Activated naive CD4-positive, alpha-beta T cell treated with anti-CD3 and anti-CD28 coated beads, Interleukin-2, amount 50 U/mL, for 24 hours (primary cell): ENCODE results near the gene IAPP.

Experiments
- H3K27ac Mint-ChIP-seq: one replicate; pipeline ENCODE4 v1.8.0; 2021; ENCODE audit warnings: mild to moderate bottlenecking, mixed read lengths
- H3K27me3 Mint-ChIP-seq: one replicate; pipeline ENCODE4 v1.8.0; 2021; ENCODE audit warnings: mixed read lengths
- H3K36me3 Mint-ChIP-seq: one replicate; pipeline ENCODE4 v1.8.0; 2021; ENCODE audit warnings: mixed read lengths
- H3K4me1 Mint-ChIP-seq: one replicate; pipeline ENCODE4 v1.8.0; 2021; ENCODE audit warnings: mixed read lengths
- H3K4me3 Mint-ChIP-seq: one replicate; pipeline ENCODE4 v1.8.0; 2021; ENCODE audit warnings: mild to moderate bottlenecking, mixed read lengths
- H3K9me3 Mint-ChIP-seq: one replicate; pipeline ENCODE4 v1.8.0; 2021; ENCODE audit warnings: mixed read lengths

IAPP gene

DNA sequence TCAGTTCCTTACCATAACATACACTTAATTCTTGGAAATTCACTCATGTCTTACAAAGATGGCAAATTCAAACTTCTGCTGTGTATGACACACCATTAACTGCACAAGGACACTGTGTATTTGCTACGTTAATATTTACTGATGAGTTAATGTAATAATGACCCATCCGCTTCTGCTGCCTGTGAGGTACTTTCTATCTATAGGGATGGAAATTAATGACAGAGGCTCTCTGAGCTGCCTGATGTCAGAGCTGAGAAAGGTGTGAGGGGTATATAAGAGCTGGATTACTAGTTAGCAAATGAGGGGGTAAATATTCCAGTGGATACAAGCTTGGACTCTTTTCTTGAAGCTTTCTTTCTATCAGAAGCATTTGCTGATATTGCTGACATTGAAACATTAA lies at the start of gene IAPP:
IAPP (plus strand) TSS at position 301 of the 400 bp plus-strand sequence. CDS start 450 bp downstream, outside the sequence.
- Mint-ChIP-seq H3K4me3 (no peak within 1 kb of the TSS), H3K27me3 (peaks cover 13% of the 10 kb centered on the region), H3K27ac (no peak within 1 kb of the TSS), H3K4me1 (peaks cover 5% of the 10 kb centered on the region), H3K36me3 (no peaks in the 10 kb centered on the region), H3K9me3 (no peaks in the 10 kb centered on the region)

DNA sequence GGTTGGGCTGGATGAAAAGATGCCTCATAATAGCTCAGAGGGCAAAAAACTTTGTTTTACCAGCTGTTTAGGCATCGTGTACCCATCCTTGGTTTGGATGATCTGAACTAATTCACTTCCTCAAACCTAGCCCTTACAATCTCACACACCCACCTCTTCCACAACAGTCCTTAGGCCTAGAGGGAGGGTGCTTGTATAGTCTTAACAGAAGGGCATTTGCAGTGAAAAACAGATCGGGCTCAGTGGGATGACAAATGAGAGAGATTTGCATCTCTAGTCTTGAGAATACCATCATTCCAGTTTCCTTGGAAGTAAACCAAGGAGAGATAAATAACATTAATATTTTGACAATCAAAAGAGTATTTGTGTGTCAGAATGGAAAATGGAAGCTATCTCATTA lies 49.0 kb upstream of the IAPP start:
- Mint-ChIP-seq H3K27ac (no peak overlapping the region), H3K4me1 (no peaks in the 10 kb centered on the region), H3K4me3 (no peak overlapping the region), H3K27me3 (peaks cover 2% of the 10 kb centered on the region), H3K9me3 (peaks cover 7% of the 10 kb centered on the region), H3K36me3 (no peaks in the 10 kb centered on the region)

- no peaks in the 10 kb centered on the region for H3K36me3 Mint-ChIP-seq
- H3K9me3 Mint-ChIP-seq = peaks cover 7% of the 10 kb centered on the region
- H3K4me1 Mint-ChIP-seq = no peaks in the 10 kb centered on the region
- H3K27me3 Mint-ChIP-seq = peaks cover 2% of the 10 kb centered on the region
- H3K4me3 Mint-ChIP-seq = no peak overlapping the region
- H3K27ac Mint-ChIP-seq = no peak overlapping the region
Measured at GRCh38 chr12:21324551-21324950, 48.2 kb upstream of the IAPP start.

DNA sequence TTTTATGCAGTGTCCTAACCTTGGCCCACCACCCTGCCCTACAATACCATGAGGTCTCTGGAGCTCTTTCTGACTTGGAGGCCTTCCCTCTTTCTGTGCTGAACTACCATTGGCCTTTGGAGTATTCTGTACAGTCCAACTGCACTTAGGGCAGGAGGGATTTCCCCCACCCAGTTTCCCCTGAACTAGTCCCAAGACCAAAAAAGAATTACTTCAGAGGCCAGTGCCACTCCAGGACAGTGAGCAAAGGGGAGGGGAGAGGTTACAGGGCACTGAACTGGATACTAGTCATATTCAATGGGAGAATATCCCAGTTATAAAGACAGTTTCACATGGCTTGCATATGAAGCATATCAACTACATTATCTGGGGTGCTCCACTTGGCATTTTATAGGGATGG lies 44.1 kb upstream of the IAPP start:
- H3K4me3 Mint-ChIP-seq = no peak overlapping the region
- peaks cover 13% of the 10 kb centered on the region for H3K9me3 Mint-ChIP-seq

GRCh38 chr12:21330682-21331253 lies 41.9 kb upstream of the IAPP start:
- H3K9me3 Mint-ChIP-seq = peaks cover 13% of the 10 kb centered on the region
- H3K4me3 Mint-ChIP-seq = no peak overlapping the region
- no peak overlapping the region for H3K27ac Mint-ChIP-seq
- peaks cover 3% of the 10 kb centered on the region for H3K27me3 Mint-ChIP-seq
- H3K4me1 Mint-ChIP-seq = no peaks in the 10 kb centered on the region
- no peaks in the 10 kb centered on the region for H3K36me3 Mint-ChIP-seq

More for the DNA sequence above, 44.1 kb upstream of the IAPP start:
- H3K27me3 Mint-ChIP-seq = peaks cover 3% of the 10 kb centered on the region
- no peaks in the 10 kb centered on the region for H3K4me1 Mint-ChIP-seq
- H3K27ac Mint-ChIP-seq = no peak overlapping the region
- no peaks in the 10 kb centered on the region for H3K36me3 Mint-ChIP-seq

- H3K4me3 Mint-ChIP-seq = no peak within 1 kb of the TSS
- peaks cover 5% of the 10 kb centered on the region for H3K9me3 Mint-ChIP-seq
- H3K27ac Mint-ChIP-seq = no peak within 1 kb of the TSS
- no peaks in the 10 kb centered on the region for H3K4me1 Mint-ChIP-seq
- H3K27me3 Mint-ChIP-seq = peaks cover 2% of the 10 kb centered on the region
- no peaks in the 10 kb centered on the region for H3K36me3 Mint-ChIP-seq
Measured at GRCh38 chr12:21334771-21335325, 37.9 kb upstream of the IAPP start, which contains the start of gene SLCO1A2. Gene SLCO1A2 (minus strand): TSS chr12:21334917. CDS start chr12:21334647, 270 bp downstream.

GRCh38 chr12:21336656-21337055 lies 36.0 kb upstream of the IAPP start:
- no peaks in the 10 kb centered on the region for H3K4me1 Mint-ChIP-seq
- no peaks in the 10 kb centered on the region for H3K36me3 Mint-ChIP-seq
- no peak overlapping the region for H3K27ac Mint-ChIP-seq
- peaks cover 4% of the 10 kb centered on the region for H3K27me3 Mint-ChIP-seq
- H3K9me3 Mint-ChIP-seq = no peaks in the 10 kb centered on the region
- H3K4me3 Mint-ChIP-seq = no peak overlapping the region

GRCh38 chr12:21337453-21337852 lies 35.2 kb upstream of the IAPP start:
- Mint-ChIP-seq H3K36me3 (no peaks in the 10 kb centered on the region), H3K27ac (no peak overlapping the region), H3K9me3 (no peaks in the 10 kb centered on the region), H3K27me3 (peaks cover 5% of the 10 kb centered on the region), H3K4me1 (no peaks in the 10 kb centered on the region), H3K4me3 (no peak overlapping the region)

- H3K9me3 Mint-ChIP-seq = no peaks in the 10 kb centered on the region
- no peak overlapping the region for H3K27ac Mint-ChIP-seq
- no peaks in the 10 kb centered on the region for H3K4me1 Mint-ChIP-seq
- H3K27me3 Mint-ChIP-seq = peaks cover 5% of the 10 kb centered on the region
- no peak overlapping the region for H3K4me3 Mint-ChIP-seq
- H3K36me3 Mint-ChIP-seq = no peaks in the 10 kb centered on the region
Measured at GRCh38 chr12:21337959-21338744, 34.5 kb upstream of the IAPP start.

GRCh38 chr12:21339921-21340320 lies 32.8 kb upstream of the IAPP start:
- Mint-ChIP-seq H3K4me1 (no peaks in the 10 kb centered on the region), H3K27ac (no peak overlapping the region), H3K9me3 (no peaks in the 10 kb centered on the region), H3K36me3 (no peaks in the 10 kb centered on the region), H3K27me3 (peaks cover 5% of the 10 kb centered on the region), H3K4me3 (no peak overlapping the region)

GRCh38 chr12:21340403-21340802 lies 32.3 kb upstream of the IAPP start:
- Mint-ChIP-seq H3K27ac (no peak overlapping the region), H3K27me3 (peaks cover 5% of the 10 kb centered on the region), H3K4me3 (no peak overlapping the region), H3K9me3 (no peaks in the 10 kb centered on the region), H3K4me1 (no peaks in the 10 kb centered on the region), H3K36me3 (no peaks in the 10 kb centered on the region)

- H3K36me3 Mint-ChIP-seq = no peaks in the 10 kb centered on the region
- no peak overlapping the region for H3K4me3 Mint-ChIP-seq
- H3K4me1 Mint-ChIP-seq = no peaks in the 10 kb centered on the region
- H3K9me3 Mint-ChIP-seq = no peaks in the 10 kb centered on the region
- H3K27ac Mint-ChIP-seq = no peak overlapping the region
- H3K27me3 Mint-ChIP-seq = peaks cover 5% of the 10 kb centered on the region
Measured at GRCh38 chr12:21341769-21342168, 30.9 kb upstream of the IAPP start.

DNA sequence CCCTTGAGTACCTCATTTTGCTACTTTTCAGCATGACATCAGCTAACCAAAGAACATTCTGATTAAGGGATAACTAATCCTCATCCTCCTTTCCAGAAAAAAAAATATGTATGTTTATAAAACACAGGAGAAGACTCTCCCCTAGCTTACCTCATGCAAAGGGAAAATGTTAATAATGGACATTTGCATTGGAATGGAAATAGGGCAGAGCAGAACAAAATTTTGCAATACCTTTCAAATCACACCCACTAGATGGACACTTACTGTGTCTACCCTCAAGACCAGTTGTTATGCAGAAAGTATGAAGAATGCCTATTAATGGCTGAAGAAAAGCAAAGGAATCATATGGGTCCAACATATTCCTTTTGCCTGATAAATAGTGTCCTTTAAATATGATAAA lies 29.1 kb upstream of the IAPP start:
- no peaks in the 10 kb centered on the region for H3K36me3 Mint-ChIP-seq
- peaks cover 9% of the 10 kb centered on the region for H3K27me3 Mint-ChIP-seq
- no peaks in the 10 kb centered on the region for H3K4me1 Mint-ChIP-seq
- no peak overlapping the region for H3K27ac Mint-ChIP-seq
- no peak overlapping the region for H3K4me3 Mint-ChIP-seq
- no peaks in the 10 kb centered on the region for H3K9me3 Mint-ChIP-seq

GRCh38 chr12:21346542-21347205 lies 26.0 kb upstream of the IAPP start:
- no peak overlapping the region for H3K27ac Mint-ChIP-seq
- H3K4me1 Mint-ChIP-seq = no peaks in the 10 kb centered on the region
- H3K27me3 Mint-ChIP-seq = peaks cover 6% of the 10 kb centered on the region
- no peak overlapping the region for H3K4me3 Mint-ChIP-seq
- no peaks in the 10 kb centered on the region for H3K9me3 Mint-ChIP-seq
- no peaks in the 10 kb centered on the region for H3K36me3 Mint-ChIP-seq

DNA sequence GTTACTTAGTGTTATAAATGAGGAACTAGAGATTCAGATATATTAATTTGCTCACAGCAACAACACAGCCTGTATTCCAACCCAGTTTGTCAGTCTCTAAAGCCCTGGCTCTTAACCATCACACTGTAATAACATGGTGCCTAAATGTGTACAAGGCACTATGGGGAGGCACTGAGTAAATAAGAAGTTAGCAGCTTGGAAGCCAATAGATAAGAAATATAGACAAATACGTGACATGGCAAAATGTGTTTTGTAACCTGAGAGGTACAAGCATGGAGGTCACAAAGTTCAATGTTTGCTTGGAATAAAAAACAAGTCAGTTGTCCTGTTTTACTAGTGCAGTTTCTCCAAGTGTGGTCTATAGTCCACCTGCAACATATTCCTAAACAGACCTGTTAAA lies 21.7 kb upstream of the IAPP start:
- H3K36me3 Mint-ChIP-seq = no peaks in the 10 kb centered on the region

GRCh38 chr12:21353487-21353886 lies 19.2 kb upstream of the IAPP start:
- Mint-ChIP-seq H3K36me3 (no peaks in the 10 kb centered on the region), H3K4me1 (no peaks in the 10 kb centered on the region), H3K27ac (no peak overlapping the region), H3K9me3 (no peaks in the 10 kb centered on the region), H3K4me3 (no peak overlapping the region), H3K27me3 (peaks cover 5% of the 10 kb centered on the region)

More for the DNA sequence above, 21.7 kb upstream of the IAPP start:
- no peaks in the 10 kb centered on the region for H3K9me3 Mint-ChIP-seq
- H3K27ac Mint-ChIP-seq = no peak overlapping the region
- no peak overlapping the region for H3K4me3 Mint-ChIP-seq
- no peaks in the 10 kb centered on the region for H3K4me1 Mint-ChIP-seq
- peaks cover 8% of the 10 kb centered on the region for H3K27me3 Mint-ChIP-seq
